H9 (cell line): ENCODE results near the gene BRD1. TPM values are rescaled to one million over a fixed set of nuclear protein-coding genes. Genes with fewer than 3 reads are reported as not detected.

Source experiments
- DNase-seq: peaks from one replicate; pipeline ENCODE4 v3.0.0-alpha.2; 2017
- H2AFZ ChIP-seq: one replicate; pipeline ENCODE4 v1.6.1; 2013; ENCODE audit warnings: mild to moderate bottlenecking, low read length, control low read depth, moderate library complexity
- H2AK5ac ChIP-seq: 2 replicates; pipeline ENCODE4 v1.6.1; 2013; ENCODE audit warnings: low read length, control low read depth, mixed read lengths; ENCODE audit not compliant: insufficient read length
- H2BK120ac ChIP-seq: one replicate; pipeline ENCODE4 v1.6.1; 2013; ENCODE audit warnings: low read depth, mild to moderate bottlenecking, low read length, control low read depth, inconsistent platforms; ENCODE audit not compliant: poor library complexity, severe bottlenecking
- H2BK12ac ChIP-seq: 2 replicates; pipeline ENCODE4 v1.6.1; 2013; ENCODE audit warnings: low read length, control low read depth, mixed read lengths, low read depth; ENCODE audit not compliant: insufficient read length
- H2BK15ac ChIP-seq: 2 replicates; pipeline ENCODE4 v1.6.1; 2013; ENCODE audit warnings: low read depth, low read length, control low read depth
- H2BK20ac ChIP-seq: one replicate; pipeline ENCODE4 v1.6.1; 2013; ENCODE audit warnings: low read depth, mild to moderate bottlenecking, low read length, control low read depth, inconsistent platforms; ENCODE audit not compliant: poor library complexity, severe bottlenecking
- H2BK5ac ChIP-seq: 2 replicates; pipeline ENCODE4 v1.6.1; 2013; ENCODE audit warnings: low read length, control low read depth, mixed read lengths; ENCODE audit not compliant: insufficient read length
- H3K14ac ChIP-seq: 2 replicates; pipeline ENCODE4 v1.6.1; 2013; ENCODE audit warnings: low read length, control low read depth; ENCODE audit not compliant: insufficient read depth
- H3K18ac ChIP-seq: 2 replicates; pipeline ENCODE4 v1.6.1; 2013; ENCODE audit warnings: low read depth, mild to moderate bottlenecking, mixed read lengths, low read length, control low read depth; ENCODE audit not compliant: insufficient read length
- H3K23ac ChIP-seq: 2 replicates; pipeline ENCODE4 v1.6.1; 2013; ENCODE audit warnings: low read length, control low read depth, mixed read lengths, low read depth; ENCODE audit not compliant: insufficient read length
- H3K23me2 ChIP-seq: 2 replicates; pipeline ENCODE4 v1.6.1; 2013; ENCODE audit warnings: low read depth, mild to moderate bottlenecking, mixed read lengths, low read length, control low read depth; ENCODE audit not compliant: insufficient read length, poor library complexity, severe bottlenecking
- H3K27ac ChIP-seq: 2 replicates; pipeline ENCODE4 v1.5.1; 2013; ENCODE audit warnings: low read length, control low read depth, mixed read lengths, low read depth; ENCODE audit not compliant: insufficient read length
- H3K27me3 ChIP-seq: 2 replicates; pipeline ENCODE4 v1.6.1; 2013; ENCODE audit warnings: low read length, control low read depth, inconsistent platforms; ENCODE audit not compliant: insufficient read depth
- H3K4ac ChIP-seq: 2 replicates; pipeline ENCODE4 v1.6.1; 2013; ENCODE audit warnings: low read depth, mild to moderate bottlenecking, control low read depth, inconsistent platforms, low read length, moderate library complexity
- H3K4me1 ChIP-seq: 2 replicates; pipeline ENCODE4 v1.6.1; 2013; ENCODE audit warnings: low read length, control low read depth, inconsistent platforms; ENCODE audit not compliant: insufficient read depth
- H3K4me2 ChIP-seq: 2 replicates; pipeline ENCODE4 v1.6.1; 2013; ENCODE audit warnings: low read length, control low read depth, mixed read lengths; ENCODE audit not compliant: insufficient read length, insufficient read depth
- H3K56ac ChIP-seq: 2 replicates; pipeline ENCODE4 v1.6.1; 2013; ENCODE audit warnings: low read depth, mild to moderate bottlenecking, mixed read lengths, low read length, control low read depth; ENCODE audit not compliant: insufficient read length
- H3K79me1 ChIP-seq: 2 replicates; pipeline ENCODE4 v1.6.1; 2013; ENCODE audit warnings: low read depth, mild to moderate bottlenecking, moderate library complexity, low read length, control low read depth, inconsistent platforms; ENCODE audit not compliant: insufficient read depth, poor library complexity, severe bottlenecking
- H3K79me2 ChIP-seq: 2 replicates; pipeline ENCODE4 v1.6.1; 2013; ENCODE audit warnings: low read length, control low read depth, inconsistent platforms; ENCODE audit not compliant: insufficient read depth
- H3K9ac ChIP-seq: 2 replicates; pipeline ENCODE4 v1.6.1; 2013; ENCODE audit warnings: low read length, control low read depth, mixed read lengths; ENCODE audit not compliant: insufficient read length; ENCODE audit errors: extremely low read depth
- H3K9me3 ChIP-seq: one replicate; pipeline ENCODE4 v1.6.1; 2013; ENCODE audit warnings: low read depth, low read length, inconsistent platforms; ENCODE audit not compliant: control insufficient read depth
- H3T11ph ChIP-seq: one replicate; pipeline ENCODE4 v1.6.1; 2013; ENCODE audit warnings: mild to moderate bottlenecking, low read length, control low read depth, inconsistent platforms
- H4K20me1 ChIP-seq: one replicate; pipeline ENCODE4 v1.6.1; 2013; ENCODE audit not compliant: control insufficient read depth, insufficient read length, insufficient read depth
- H4K5ac ChIP-seq: 2 replicates; pipeline ENCODE4 v1.6.1; 2013; ENCODE audit warnings: low read depth, mild to moderate bottlenecking, mixed read lengths, low read length, control low read depth; ENCODE audit not compliant: insufficient read length
- H4K8ac ChIP-seq: replicated peaks from 2 replicates; pipeline ENCODE4 v1.6.1; 2013; ENCODE audit warnings: low read length, control low read depth, mixed read lengths, low read depth; ENCODE audit not compliant: insufficient read length
- H4K91ac ChIP-seq: 2 replicates; pipeline ENCODE4 v1.6.1; 2013; ENCODE audit warnings: low read depth, mild to moderate bottlenecking, moderate library complexity, mixed read lengths, low read length, control low read depth; ENCODE audit not compliant: insufficient read length
- H3K27ac Mint-ChIP-seq, 3 experiments: 2 replicates in 2 of 3; 3 replicates in 1 of 3; pipeline ENCODE4 v1.8.0; 2020 to 2021; ENCODE audit warnings: mixed read lengths in 3 of 3, mild to moderate bottlenecking in 1 of 3, moderate library complexity in 1 of 3
- H3K27me3 Mint-ChIP-seq: 2 replicates; pipeline ENCODE4 v1.8.0; 2021; ENCODE audit warnings: low read depth, mild to moderate bottlenecking, moderate library complexity, mixed read lengths
- H3K36me3 Mint-ChIP-seq, 3 experiments: 2 replicates in 2 of 3; 3 replicates in 1 of 3; pipeline ENCODE4 v1.8.0; 2020 to 2021; ENCODE audit warnings: low read depth in 3 of 3, mixed read lengths in 3 of 3; ENCODE audit not compliant: insufficient read depth in 1 of 3
- H3K4me1 Mint-ChIP-seq, 2 experiments: 2 replicates each; pipeline ENCODE4 v1.8.0; 2020; ENCODE audit warnings: mixed read lengths in 2 of 2
- H3K4me3 Mint-ChIP-seq, 2 experiments: 2 replicates in 1 of 2; 3 replicates in 1 of 2; pipeline ENCODE4 v1.8.0; 2020 to 2021; ENCODE audit warnings: mild to moderate bottlenecking in 2 of 2, mixed read lengths in 2 of 2, moderate library complexity in 1 of 2
- H3K9me3 Mint-ChIP-seq, 2 experiments: 2 replicates in 1 of 2; 3 replicates in 1 of 2; pipeline ENCODE4 v1.8.0; 2020; ENCODE audit warnings: mild to moderate bottlenecking in 2 of 2, mixed read lengths in 2 of 2, moderate library complexity in 1 of 2
- WGBS: extraction: QIAGEN DNeasy Blood & Tissue Kit; methylation state at CpG from one replicate; pipeline ENCODE4 v1.1.7; 2013; ENCODE audit warnings: missing lambda C conversion rate, low lambda C conversion rate, mixed read lengths; ENCODE audit not compliant: insufficient read length; ENCODE audit errors: extremely low coverage; 5-methylcytosine and 5-hydroxymethylcytosine counted together
- total RNA-seq: library from RNA; stranded (reverse); gene quantifications from 2 replicates; pipeline ENCODE4 v1.2.1, GENCODE V29; 2021
- TF ChIP-seq, protein P1 (sequence below): fragments of 200-600 bp; sonication (generic); conservative IDR thresholded peaks from 3 replicates; pipeline ENCODE4 v1.8.0; 2021; ENCODE audit warnings: antibody characterized with exemption, mild to moderate bottlenecking

The BRD1 gene
- total RNA-seq, 1 experiment from 2014 or later: 51.3 TPM

DNA sequence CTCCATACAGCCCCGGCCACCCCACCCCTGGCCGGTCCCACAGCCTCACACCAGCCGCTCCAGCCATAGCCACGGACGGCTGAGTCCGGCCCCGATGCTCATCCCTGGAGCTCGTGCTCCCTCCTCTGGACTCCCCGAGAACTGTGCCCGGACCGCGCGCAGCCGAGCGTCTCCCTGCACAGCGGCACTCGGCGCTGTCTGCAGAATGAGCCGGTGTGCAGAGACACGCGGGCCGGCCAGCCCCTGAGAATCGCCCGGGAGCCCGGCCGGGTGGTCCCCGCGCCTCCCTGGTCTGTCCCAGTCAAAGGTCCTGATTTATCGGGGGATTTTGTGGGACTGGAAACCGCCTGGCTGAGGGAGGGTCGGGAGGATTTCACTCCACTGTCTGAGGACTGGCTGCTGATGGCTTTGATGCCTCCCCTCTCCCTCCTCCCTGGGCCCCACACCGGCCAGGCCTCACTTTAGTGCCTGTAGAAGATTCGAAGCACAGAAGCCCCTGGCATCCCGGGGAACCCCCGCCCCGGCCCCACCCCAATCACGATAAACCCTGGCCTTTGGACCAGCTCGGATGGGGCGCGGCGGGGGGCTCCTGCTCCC lies 102.7 kb downstream of the BRD1 start:
- Histone ChIP-seq H4K8ac (no peak overlapping the region), H4K20me1 (no peaks in the 10 kb centered on the region), H3K18ac (no peak overlapping the region), H2BK5ac (no peak overlapping the region), H3K14ac (no peak overlapping the region), H3K27ac (no peak overlapping the region), H3K79me2 (no peaks in the 10 kb centered on the region), H2AK5ac (no peak overlapping the region), H3K4me1 (no peaks in the 10 kb centered on the region), H2BK20ac (no peak overlapping the region), H3K9me3 (no peaks in the 10 kb centered on the region), H2AFZ (no peak overlapping the region), H3T11ph (no peak overlapping the region), H2BK15ac (no peak overlapping the region; the same call in 1 of the 2 replicates), H2BK120ac (no peak overlapping the region), H4K91ac (no peak overlapping the region), H2BK12ac (no peak overlapping the region), H3K4me2 (no peak overlapping the region), H3K23me2 (no peaks in the 10 kb centered on the region), H3K56ac (no peak overlapping the region), H3K27me3 (no peaks in the 10 kb centered on the region; the same call in 1 of the 2 replicates), H3K4ac (no peak overlapping the region), H3K79me1 (no peaks in the 10 kb centered on the region), H4K5ac (no peak overlapping the region), H3K23ac (no peak overlapping the region), H3K9ac (no peak overlapping the region)
- peak overlapping the region in 1 of 2 experiments; percentile 59; a peak in 1 of 5 replicates for H3K4me3 Mint-ChIP-seq
- peak; percentile 83 for DNase-seq
- H3K36me3 Mint-ChIP-seq: no peaks in the 10 kb centered on the region
- peaks cover 72% of the 10 kb centered on the region for H3K27me3 Mint-ChIP-seq
- no CpG with 5 or more reads among the region's 41 CpGs for WGBS
- TF ChIP-seq, protein P1, sequence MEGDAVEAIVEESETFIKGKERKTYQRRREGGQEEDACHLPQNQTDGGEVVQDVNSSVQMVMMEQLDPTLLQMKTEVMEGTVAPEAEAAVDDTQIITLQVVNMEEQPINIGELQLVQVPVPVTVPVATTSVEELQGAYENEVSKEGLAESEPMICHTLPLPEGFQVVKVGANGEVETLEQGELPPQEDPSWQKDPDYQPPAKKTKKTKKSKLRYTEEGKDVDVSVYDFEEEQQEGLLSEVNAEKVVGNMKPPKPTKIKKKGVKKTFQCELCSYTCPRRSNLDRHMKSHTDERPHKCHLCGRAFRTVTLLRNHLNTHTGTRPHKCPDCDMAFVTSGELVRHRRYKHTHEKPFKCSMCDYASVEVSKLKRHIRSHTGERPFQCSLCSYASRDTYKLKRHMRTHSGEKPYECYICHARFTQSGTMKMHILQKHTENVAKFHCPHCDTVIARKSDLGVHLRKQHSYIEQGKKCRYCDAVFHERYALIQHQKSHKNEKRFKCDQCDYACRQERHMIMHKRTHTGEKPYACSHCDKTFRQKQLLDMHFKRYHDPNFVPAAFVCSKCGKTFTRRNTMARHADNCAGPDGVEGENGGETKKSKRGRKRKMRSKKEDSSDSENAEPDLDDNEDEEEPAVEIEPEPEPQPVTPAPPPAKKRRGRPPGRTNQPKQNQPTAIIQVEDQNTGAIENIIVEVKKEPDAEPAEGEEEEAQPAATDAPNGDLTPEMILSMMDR: peak; percentile 94
- H3K4me1 Mint-ChIP-seq: peaks cover 4 to 6% of the 10 kb centered on the region in 2 experiments; a peak in 3 of 4 replicates
- no peaks in the 10 kb centered on the region for H3K9me3 Mint-ChIP-seq
- no peak overlapping the region for H3K27ac Mint-ChIP-seq
